ENCODE measurements around the gene ATP8B1. TPM values are rescaled to one million over a fixed set of nuclear protein-coding genes. Genes with fewer than 3 reads are reported as not detected.

The ATP8B1 gene
- polyA plus RNA-seq, 3 donors, result 0.02 to 0.11 (median 0.03) TPM

DNA sequence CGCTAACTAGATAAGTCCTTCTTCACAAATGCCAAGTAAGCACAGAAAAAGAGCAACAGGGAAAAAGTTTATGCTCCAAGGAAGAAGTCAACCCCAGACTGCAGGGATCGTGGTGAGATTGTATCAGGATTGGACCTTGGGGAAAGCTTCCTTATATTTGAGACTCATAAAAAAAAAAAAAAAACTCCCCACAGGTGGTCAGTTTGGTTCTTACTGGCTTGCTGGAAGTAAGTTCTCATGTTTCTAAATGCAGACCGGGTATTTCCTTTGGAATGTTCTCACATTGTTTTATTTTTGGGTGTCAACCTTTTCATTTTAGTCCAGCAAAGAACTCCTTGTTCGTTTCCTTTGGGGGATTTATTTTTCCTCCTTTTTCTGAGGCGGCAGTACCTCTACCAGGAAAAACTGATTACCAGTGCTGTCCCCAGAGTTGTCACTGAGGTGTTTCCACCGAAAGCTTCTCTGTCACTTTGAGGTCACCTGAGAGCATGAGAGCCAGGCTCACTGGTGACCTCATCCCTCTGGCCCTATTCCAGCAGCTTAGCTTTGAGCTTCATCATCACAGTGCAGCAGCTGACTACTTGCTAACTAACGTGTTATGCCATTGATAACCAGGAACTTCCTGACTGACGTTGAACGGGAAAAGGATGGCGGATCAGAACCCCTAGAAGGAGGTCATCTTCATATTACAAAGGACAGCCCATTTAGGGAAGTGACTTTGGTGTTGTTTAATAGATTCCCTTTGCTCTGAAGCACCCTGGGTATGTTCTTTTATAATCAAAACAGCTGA, 16.8 kb upstream of the ATP8B1 start:
- no peak overlapping the region for H3K27ac Mint-ChIP-seq
- WGBS (ENCODE audit: insufficient coverage), result 54% methylated on average over 2 of the region's 10 CpGs
- Histone ChIP-seq H3K27ac (ENCODE audit: low read depth in 1 of 2, low read length in 2 of 2) (no peak overlapping the region), H2AFZ (ENCODE audit: insufficient read depth, low read depth, low read length, poor library complexity, severe bottlenecking) (no peak overlapping the region), H3K9ac (ENCODE audit: insufficient read depth, low read length, poor library complexity, severe bottlenecking) (no peak overlapping the region), H3K79me2 (ENCODE audit: insufficient read depth, low read length) (no peaks in the 10 kb centered on the region), H3K27me3 (ENCODE audit: control insufficient read depth in 2 of 2, insufficient read depth in 2 of 2, low read length in 2 of 2) (no peaks in the 10 kb centered on the region), H3K4me1 (ENCODE audit: control insufficient read depth in 1 of 2, insufficient read depth in 2 of 2, low read length in 2 of 2) (no peaks in the 10 kb centered on the region), H3K4me2 (replicated peaks; ENCODE audit: extremely low read depth, low read length, poor library complexity, severe bottlenecking) (no peak overlapping the region), H3K36me3 (replicated peaks in 1 of 2; ENCODE audit: control insufficient read depth in 1 of 2, insufficient read depth in 2 of 2, low read length in 2 of 2) (no peaks in the 10 kb centered on the region), H3K4me3 (replicated peaks in 1 of 3; ENCODE audit: low read depth in 2 of 3, low read length in 3 of 3) (no peak overlapping the region), H4K20me1 (ENCODE audit: insufficient read depth, low read length) (no peaks in the 10 kb centered on the region), H3K9me3 (replicated peaks in 1 of 2; ENCODE audit: control insufficient read depth in 1 of 2, insufficient read depth in 1 of 2, low read length in 2 of 2) (no peaks in the 10 kb centered on the region)
- intact Hi-C loops (cut with micrococcal nuclease), result no loop called here
- H3K27me3 Mint-ChIP-seq (ENCODE audit: low read depth in 3 of 3), result peaks cover 1 to 4% (median 2%) of the 10 kb centered on the region in 3 donors
- peaks cover 0 to 2% (median 0%) of the 10 kb centered on the region in 7 donors for H3K9me3 Mint-ChIP-seq
- H3K36me3 Mint-ChIP-seq, result no peaks in the 10 kb centered on the region
- peak overlapping the region in 1 of 2 donors; percentile 44 for H3K4me3 Mint-ChIP-seq
- DNase-seq, result peak in 2 of 3 donors; percentile 16 to 65
- TF ChIP-seq, protein P1, sequence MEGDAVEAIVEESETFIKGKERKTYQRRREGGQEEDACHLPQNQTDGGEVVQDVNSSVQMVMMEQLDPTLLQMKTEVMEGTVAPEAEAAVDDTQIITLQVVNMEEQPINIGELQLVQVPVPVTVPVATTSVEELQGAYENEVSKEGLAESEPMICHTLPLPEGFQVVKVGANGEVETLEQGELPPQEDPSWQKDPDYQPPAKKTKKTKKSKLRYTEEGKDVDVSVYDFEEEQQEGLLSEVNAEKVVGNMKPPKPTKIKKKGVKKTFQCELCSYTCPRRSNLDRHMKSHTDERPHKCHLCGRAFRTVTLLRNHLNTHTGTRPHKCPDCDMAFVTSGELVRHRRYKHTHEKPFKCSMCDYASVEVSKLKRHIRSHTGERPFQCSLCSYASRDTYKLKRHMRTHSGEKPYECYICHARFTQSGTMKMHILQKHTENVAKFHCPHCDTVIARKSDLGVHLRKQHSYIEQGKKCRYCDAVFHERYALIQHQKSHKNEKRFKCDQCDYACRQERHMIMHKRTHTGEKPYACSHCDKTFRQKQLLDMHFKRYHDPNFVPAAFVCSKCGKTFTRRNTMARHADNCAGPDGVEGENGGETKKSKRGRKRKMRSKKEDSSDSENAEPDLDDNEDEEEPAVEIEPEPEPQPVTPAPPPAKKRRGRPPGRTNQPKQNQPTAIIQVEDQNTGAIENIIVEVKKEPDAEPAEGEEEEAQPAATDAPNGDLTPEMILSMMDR (IDR thresholded peaks at IDR 0.05), result no peak
- H3K4me1 Mint-ChIP-seq, result peaks cover 4% of the 10 kb centered on the region

GRCh38 chr18:57819119-57819518, 16.0 kb upstream of the ATP8B1 start:
- H3K27ac Mint-ChIP-seq, result no peak overlapping the region
- no CpG with 5 or more reads among the region's 3 CpGs for WGBS (ENCODE audit: insufficient coverage)
- TF ChIP-seq, protein P1 (IDR thresholded peaks at IDR 0.05), result no peak

More at GRCh38 chr18:57819119-57819518, 16.0 kb upstream of the ATP8B1 start:
- no peak overlapping the region for H3K4me3 ChIP-seq (replicated peaks in 1 of 3; ENCODE audit: low read depth in 2 of 3, low read length in 3 of 3)
- no peaks in the 10 kb centered on the region for H3K36me3 ChIP-seq (replicated peaks in 1 of 2; ENCODE audit: control insufficient read depth in 1 of 2, insufficient read depth in 2 of 2, low read length in 2 of 2)
- Mint-ChIP-seq H3K36me3 (no peaks in the 10 kb centered on the region), H3K4me3 (no peak overlapping the region), H3K4me1 (peaks cover 4% of the 10 kb centered on the region), H3K9me3 (peaks cover 0 to 2% (median under 1%) of the 10 kb centered on the region in 7 donors), H3K27me3 (ENCODE audit: low read depth in 3 of 3) (peaks cover 1 to 4% (median 2%) of the 10 kb centered on the region in 3 donors)
- intact Hi-C loops (cut with micrococcal nuclease), result no loop called here
- no peaks in the 10 kb centered on the region for H3K27me3 ChIP-seq (ENCODE audit: control insufficient read depth in 2 of 2, insufficient read depth in 2 of 2, low read length in 2 of 2)
- H3K79me2 ChIP-seq (ENCODE audit: insufficient read depth, low read length), result no peaks in the 10 kb centered on the region
- no peaks in the 10 kb centered on the region for H3K4me1 ChIP-seq (ENCODE audit: control insufficient read depth in 1 of 2, insufficient read depth in 2 of 2, low read length in 2 of 2)
- H2AFZ ChIP-seq (ENCODE audit: insufficient read depth, low read depth, low read length, poor library complexity, severe bottlenecking), result no peak overlapping the region
- no peak overlapping the region for H3K4me2 ChIP-seq (replicated peaks; ENCODE audit: extremely low read depth, low read length, poor library complexity, severe bottlenecking)
- no peak for DNase-seq
- H3K9me3 ChIP-seq (replicated peaks in 1 of 2; ENCODE audit: control insufficient read depth in 1 of 2, insufficient read depth in 1 of 2, low read length in 2 of 2), result no peaks in the 10 kb centered on the region
- H4K20me1 ChIP-seq (ENCODE audit: insufficient read depth, low read length), result no peaks in the 10 kb centered on the region
- H3K9ac ChIP-seq (ENCODE audit: insufficient read depth, low read length, poor library complexity, severe bottlenecking), result no peak overlapping the region
- H3K27ac ChIP-seq (ENCODE audit: low read depth in 1 of 2, low read length in 2 of 2), result no peak overlapping the region

All from CD14-positive monocyte (primary cell).